ENCODE measurements around the gene RNF157. TPM values are rescaled to one million over a fixed set of nuclear protein-coding genes. Genes with fewer than 3 reads are reported as not detected.

Gene RNF157
- total and polyA plus RNA-seq, 2 of the 13 experiments (the other 11 are each of a cell fraction or from before 2014, with no cell fraction given), result 0.44 to 1.5 TPM

DNA sequence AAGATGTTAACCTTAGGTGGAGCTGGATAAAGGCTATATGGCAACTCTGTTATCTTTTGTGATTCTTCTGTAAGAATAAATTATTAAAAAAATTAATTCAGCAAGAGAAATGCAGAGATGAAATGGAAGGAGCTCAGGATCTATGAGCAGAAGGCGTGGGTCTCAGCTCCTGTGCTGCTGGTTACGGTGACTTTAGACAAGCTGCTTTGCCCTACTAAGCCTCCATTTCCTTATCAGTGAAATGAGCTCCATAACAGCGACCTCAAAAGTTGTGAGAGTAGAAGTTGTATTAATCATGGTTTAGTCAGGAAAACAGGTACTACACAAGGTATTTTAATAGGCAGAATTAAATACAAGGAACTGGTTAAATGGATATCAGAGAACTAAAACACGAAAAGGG, 51.0 kb downstream of the RNF157 start (continued):
- TF ChIP-seq, protein P1, sequence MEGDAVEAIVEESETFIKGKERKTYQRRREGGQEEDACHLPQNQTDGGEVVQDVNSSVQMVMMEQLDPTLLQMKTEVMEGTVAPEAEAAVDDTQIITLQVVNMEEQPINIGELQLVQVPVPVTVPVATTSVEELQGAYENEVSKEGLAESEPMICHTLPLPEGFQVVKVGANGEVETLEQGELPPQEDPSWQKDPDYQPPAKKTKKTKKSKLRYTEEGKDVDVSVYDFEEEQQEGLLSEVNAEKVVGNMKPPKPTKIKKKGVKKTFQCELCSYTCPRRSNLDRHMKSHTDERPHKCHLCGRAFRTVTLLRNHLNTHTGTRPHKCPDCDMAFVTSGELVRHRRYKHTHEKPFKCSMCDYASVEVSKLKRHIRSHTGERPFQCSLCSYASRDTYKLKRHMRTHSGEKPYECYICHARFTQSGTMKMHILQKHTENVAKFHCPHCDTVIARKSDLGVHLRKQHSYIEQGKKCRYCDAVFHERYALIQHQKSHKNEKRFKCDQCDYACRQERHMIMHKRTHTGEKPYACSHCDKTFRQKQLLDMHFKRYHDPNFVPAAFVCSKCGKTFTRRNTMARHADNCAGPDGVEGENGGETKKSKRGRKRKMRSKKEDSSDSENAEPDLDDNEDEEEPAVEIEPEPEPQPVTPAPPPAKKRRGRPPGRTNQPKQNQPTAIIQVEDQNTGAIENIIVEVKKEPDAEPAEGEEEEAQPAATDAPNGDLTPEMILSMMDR (CRISPR knock-in tag; IDR thresholded peaks at IDR 0.05), result no peak

DNA sequence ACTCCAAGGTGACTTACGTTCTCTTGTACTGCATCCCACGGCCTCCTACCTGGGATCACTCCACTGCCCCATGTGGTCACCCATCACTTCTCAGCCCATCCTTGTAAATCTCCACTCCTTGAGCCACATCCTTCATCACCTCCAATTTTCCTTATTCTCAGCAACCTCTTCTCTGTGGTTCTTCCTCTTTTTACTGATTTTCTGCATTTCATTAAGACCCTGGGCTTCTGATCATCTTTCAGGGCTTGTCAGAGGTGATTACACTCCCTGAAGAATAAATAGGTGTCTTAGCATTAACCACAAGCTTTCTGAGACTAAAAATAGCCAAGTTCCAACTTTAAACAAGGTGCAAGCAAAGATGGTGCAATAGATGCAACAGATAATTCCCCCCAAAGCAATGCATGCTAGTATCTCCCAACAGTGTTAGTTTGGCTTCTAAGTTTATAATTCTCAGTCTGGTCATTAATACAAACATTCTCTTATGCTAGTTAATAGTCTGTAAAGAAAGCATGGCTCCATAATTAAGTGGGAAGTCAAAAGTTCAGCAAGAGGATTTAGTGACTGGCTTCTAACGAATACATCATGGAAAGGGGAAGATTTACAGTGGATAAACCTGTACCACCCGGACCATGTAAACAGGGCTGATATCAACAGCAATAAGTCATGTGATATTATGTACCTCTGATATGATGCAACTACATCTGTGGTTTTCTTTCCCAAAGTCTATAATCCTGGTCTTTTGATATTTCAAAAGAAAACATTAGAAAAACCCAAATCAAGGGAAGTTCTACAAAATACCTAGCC, 51.9 kb downstream of the RNF157 start:
- CTCF ChIA-PET (ENCODE audit: low intra/inter-chr PET ratio, low total read pairs), result no interaction called here

More for the DNA sequence above, 51.9 kb downstream of the RNF157 start:
- DNase-seq (ENCODE audit: low spot score), result no peak
- Histone ChIP-seq H3K36me3 (replicated peaks in 1 of 2; ENCODE audit: control insufficient read depth in 1 of 2, insufficient read depth in 2 of 2, low read length in 2 of 2) (no peaks in the 10 kb centered on the region), H3K79me2 (ENCODE audit: insufficient read depth, low read length) (no peaks in the 10 kb centered on the region), H2AFZ (ENCODE audit: low read length) (no peak overlapping the region), H3K9ac (ENCODE audit: insufficient read depth, low read depth, low read length) (no peak overlapping the region), H3K27me3 (ENCODE audit: control insufficient read depth in 1 of 2, insufficient read depth in 2 of 2, low read length in 2 of 2) (no peaks in the 10 kb centered on the region; a peak in 1 of 5 replicates), H3K9me3 (ENCODE audit: low read length) (no peaks in the 10 kb centered on the region), H4K20me1 (ENCODE audit: insufficient read depth, low read length) (no peaks in the 10 kb centered on the region), H3K4me2 (ENCODE audit: low read depth, low read length) (no peak overlapping the region), H3K27ac (ENCODE audit: extremely low read length, insufficient read depth, low read length) (no peak overlapping the region), H3K4me1 (ENCODE audit: insufficient read depth, low read length) (peaks cover 13% of the 10 kb centered on the region; the same call in 1 of the 2 replicates), H3K4me3 (replicated peaks in 1 of 3; ENCODE audit: insufficient read depth in 1 of 3, low read depth in 2 of 3, low read length in 3 of 3) (no peak overlapping the region)
- in situ Hi-C loops (cut with HindIII; ENCODE audit: extremely low pct_ligation_motif_present, low pct_unique_long_range_greater_than_20kb) (loop anchor here (10.0 kb wide), 1 partner anchor 96 kb away; no protein-coding TSS in a partner anchor), intact Hi-C loops (cut with micrococcal nuclease; ENCODE audit: unreplicated experiment) (loop anchor here (10.0 kb wide), 1 partner anchor 86 kb away; no protein-coding TSS in a partner anchor)
- FAIRE-seq, result no peak
- POLR2A ChIA-PET, result no interaction called here
- TF ChIP-seq ZNF552 (CRISPR knock-in tag; IDR thresholded peaks at IDR 0.05; ENCODE audit: borderline replicate concordance), result no peak
- TF ChIP-seq BRD4 (CRISPR knock-in tag; IDR thresholded peaks at IDR 0.05), result no peak
- no peak for TF ChIP-seq MTF1 (CRISPR knock-in tag; IDR thresholded peaks at IDR 0.05)
- no peak for TF ChIP-seq TMF1 (CRISPR knock-in tag; IDR thresholded peaks at IDR 0.05; ENCODE audit: low read depth)
- no peak for TF ChIP-seq ZNF24 (IDR thresholded peaks at IDR 0.05)
- TF ChIP-seq NR2F1 (CRISPR knock-in tag; IDR thresholded peaks at IDR 0.05), result no peak
- TF ChIP-seq ZNF850 (CRISPR knock-in tag; conservative IDR thresholded peaks at IDR 0.05), result no peak
- no peak for TF ChIP-seq SMYD3 (CRISPR knock-in tag; IDR thresholded peaks at IDR 0.05)
- TF ChIP-seq, protein P2, sequence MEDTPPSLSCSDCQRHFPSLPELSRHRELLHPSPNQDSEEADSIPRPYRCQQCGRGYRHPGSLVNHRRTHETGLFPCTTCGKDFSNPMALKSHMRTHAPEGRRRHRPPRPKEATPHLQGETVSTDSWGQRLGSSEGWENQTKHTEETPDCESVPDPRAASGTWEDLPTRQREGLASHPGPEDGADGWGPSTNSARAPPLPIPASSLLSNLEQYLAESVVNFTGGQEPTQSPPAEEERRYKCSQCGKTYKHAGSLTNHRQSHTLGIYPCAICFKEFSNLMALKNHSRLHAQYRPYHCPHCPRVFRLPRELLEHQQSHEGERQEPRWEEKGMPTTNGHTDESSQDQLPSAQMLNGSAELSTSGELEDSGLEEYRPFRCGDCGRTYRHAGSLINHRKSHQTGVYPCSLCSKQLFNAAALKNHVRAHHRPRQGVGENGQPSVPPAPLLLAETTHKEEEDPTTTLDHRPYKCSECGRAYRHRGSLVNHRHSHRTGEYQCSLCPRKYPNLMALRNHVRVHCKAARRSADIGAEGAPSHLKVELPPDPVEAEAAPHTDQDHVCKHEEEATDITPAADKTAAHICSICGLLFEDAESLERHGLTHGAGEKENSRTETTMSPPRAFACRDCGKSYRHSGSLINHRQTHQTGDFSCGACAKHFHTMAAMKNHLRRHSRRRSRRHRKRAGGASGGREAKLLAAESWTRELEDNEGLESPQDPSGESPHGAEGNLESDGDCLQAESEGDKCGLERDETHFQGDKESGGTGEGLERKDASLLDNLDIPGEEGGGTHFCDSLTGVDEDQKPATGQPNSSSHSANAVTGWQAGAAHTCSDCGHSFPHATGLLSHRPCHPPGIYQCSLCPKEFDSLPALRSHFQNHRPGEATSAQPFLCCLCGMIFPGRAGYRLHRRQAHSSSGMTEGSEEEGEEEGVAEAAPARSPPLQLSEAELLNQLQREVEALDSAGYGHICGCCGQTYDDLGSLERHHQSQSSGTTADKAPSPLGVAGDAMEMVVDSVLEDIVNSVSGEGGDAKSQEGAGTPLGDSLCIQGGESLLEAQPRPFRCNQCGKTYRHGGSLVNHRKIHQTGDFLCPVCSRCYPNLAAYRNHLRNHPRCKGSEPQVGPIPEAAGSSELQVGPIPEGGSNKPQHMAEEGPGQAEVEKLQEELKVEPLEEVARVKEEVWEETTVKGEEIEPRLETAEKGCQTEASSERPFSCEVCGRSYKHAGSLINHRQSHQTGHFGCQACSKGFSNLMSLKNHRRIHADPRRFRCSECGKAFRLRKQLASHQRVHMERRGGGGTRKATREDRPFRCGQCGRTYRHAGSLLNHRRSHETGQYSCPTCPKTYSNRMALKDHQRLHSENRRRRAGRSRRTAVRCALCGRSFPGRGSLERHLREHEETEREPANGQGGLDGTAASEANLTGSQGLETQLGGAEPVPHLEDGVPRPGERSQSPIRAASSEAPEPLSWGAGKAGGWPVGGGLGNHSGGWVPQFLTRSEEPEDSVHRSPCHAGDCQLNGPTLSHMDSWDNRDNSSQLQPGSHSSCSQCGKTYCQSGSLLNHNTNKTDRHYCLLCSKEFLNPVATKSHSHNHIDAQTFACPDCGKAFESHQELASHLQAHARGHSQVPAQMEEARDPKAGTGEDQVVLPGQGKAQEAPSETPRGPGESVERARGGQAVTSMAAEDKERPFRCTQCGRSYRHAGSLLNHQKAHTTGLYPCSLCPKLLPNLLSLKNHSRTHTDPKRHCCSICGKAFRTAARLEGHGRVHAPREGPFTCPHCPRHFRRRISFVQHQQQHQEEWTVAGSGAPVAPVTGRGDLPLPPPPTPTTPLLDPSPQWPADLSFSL (CRISPR knock-in tag; IDR thresholded peaks at IDR 0.05), result no peak
- TF ChIP-seq, protein P3, sequence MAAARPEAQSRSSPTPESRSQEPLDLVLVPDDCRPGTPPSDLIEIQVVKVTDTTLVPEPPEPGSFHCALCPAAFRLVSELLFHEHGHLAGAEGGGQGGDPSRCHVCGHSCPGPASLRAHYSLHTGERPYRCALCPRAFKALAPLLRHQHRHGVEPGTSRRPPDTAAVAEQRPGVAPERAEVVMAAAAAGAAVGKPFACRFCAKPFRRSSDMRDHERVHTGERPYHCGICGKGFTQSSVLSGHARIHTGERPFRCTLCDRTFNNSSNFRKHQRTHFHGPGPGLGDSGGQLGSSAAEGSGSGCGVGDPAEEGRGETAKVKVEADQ (CRISPR knock-in tag; IDR thresholded peaks at IDR 0.05; ENCODE audit: borderline replicate concordance), result no peak
- WGBS (ENCODE audit: low lambda C conversion rate), result 37% methylated on average over 4 of the region's 4 CpGs
- no TSS peak for BruUV-seq (replicated peaks)
- ATAC-seq, result no peak
